HepG2 (cell line): ENCODE measurements around the gene UCK2. TPM values are rescaled to one million over a fixed set of nuclear protein-coding genes. Genes with fewer than 3 reads are reported as not detected.
A peak's percentile ranks its signal among the peaks of the same experiment; 100 is the strongest.

ENCODE experiments used
- ATAC-seq: fragments of 200-7000 bp; cut with Tn5 transposase; 3 replicates; pipeline ENCODE4 v1.9.1; 2020; ENCODE audit warnings: mild to moderate bottlenecking, moderate library complexity
- BruUV-seq: library from RNA; stranded (reverse); fragments of 400-500 nt; replicated peaks from 2 replicates; lab custom pipeline; 2021; lab: Mats Ljungman, UMichigan
- CTCF ChIA-PET: fragments of 300-600 bp; formaldehyde crosslinking; extraction: SDS; loops from one replicate; lab custom pipeline; 2021; ENCODE audit warnings: low total read pairs, inconsistent platforms, low intra/inter-chr PET ratio; lab: Yijun Ruan, JAX
- POLR2A ChIA-PET: fragments of 350-600 bp; sonication (Branson Sonifier 250); formaldehyde crosslinking; loops from one replicate; lab custom pipeline; 2020; ENCODE audit warnings: antibody characterized with exemption, inconsistent platforms; lab: Yijun Ruan, JAX
- DNase-seq: peaks from one replicate; pipeline ENCODE4 v3.0.0-alpha.2; 2015; ENCODE audit warnings: low spot score
- FAIRE-seq: peaks from 3 replicates; lab custom pipeline; 2011; peaks lifted over from hg19 to GRCh38; lab: Jason Lieb, UNC
- H2AFZ ChIP-seq: one replicate; pipeline ENCODE4 v1.6.1; 2011; ENCODE audit warnings: low read length, inconsistent platforms
- H3K27ac ChIP-seq: fragments of 300-600 bp; 3 replicates; pipeline ENCODE4 v1.8.0; 2011; ENCODE audit warnings: mixed run types, mild to moderate bottlenecking, mixed read lengths, low read length, inconsistent platforms; ENCODE audit not compliant: insufficient read depth; ENCODE audit errors: extremely low read length
- H3K27me3 ChIP-seq, 2 experiments: fragments of 200-600 bp in 1 of 2; 2 replicates in 1 of 2; 3 replicates in 1 of 2; pipeline versions ENCODE4 v1.6.0 to v1.8.0; 2011; ENCODE audit warnings: low read length in 2 of 2, mild to moderate bottlenecking in 2 of 2, moderate library complexity in 2 of 2, inconsistent platforms in 1 of 2; ENCODE audit not compliant: insufficient read depth in 2 of 2, control insufficient read depth in 1 of 2
- H3K36me3 ChIP-seq, 2 experiments: fragments of 200-600 bp in 1 of 2; replicated peaks in 1 of 2; 2 replicates in 1 of 2; 3 replicates in 1 of 2; pipeline versions ENCODE4 v1.5.1 to v1.8.0; 2011; ENCODE audit warnings: low read length in 2 of 2, inconsistent platforms in 1 of 2; ENCODE audit not compliant: insufficient read depth in 2 of 2, control insufficient read depth in 1 of 2
- H3K4me1 ChIP-seq: 2 replicates; pipeline ENCODE4 v1.5.1; 2012; ENCODE audit warnings: low read length, inconsistent platforms; ENCODE audit not compliant: insufficient read depth
- H3K4me2 ChIP-seq: 2 replicates; pipeline ENCODE4 v1.6.0; 2011; ENCODE audit warnings: low read depth, low read length, inconsistent platforms
- H3K4me3 ChIP-seq, 3 experiments: fragments of 200-600 bp in 1 of 3; sonication (generic), shearing (Covaris generic) in 1 of 3; replicated peaks in 1 of 3; 2 replicates each; pipeline ENCODE4 v1.5.1; 2011 to 2016; ENCODE audit warnings: low read length in 3 of 3, inconsistent platforms in 2 of 3, low read depth in 2 of 3, mild to moderate bottlenecking in 2 of 3, control low read depth in 1 of 3, mixed read lengths in 1 of 3; ENCODE audit not compliant: insufficient read depth in 1 of 3
- H3K79me2 ChIP-seq: one replicate; pipeline ENCODE4 v1.6.1; 2011; ENCODE audit warnings: low read length, inconsistent platforms; ENCODE audit not compliant: insufficient read depth
- H3K9ac ChIP-seq: 2 replicates; pipeline ENCODE4 v1.6.0; 2011; ENCODE audit warnings: mild to moderate bottlenecking, low read depth, low read length, inconsistent platforms; ENCODE audit not compliant: insufficient read depth
- H3K9me3 ChIP-seq: 2 replicates; pipeline ENCODE4 v1.5.1; 2012; ENCODE audit warnings: mild to moderate bottlenecking, low read length
- H4K20me1 ChIP-seq: 2 replicates; pipeline ENCODE4 v1.6.0; 2011; ENCODE audit warnings: inconsistent platforms, mild to moderate bottlenecking, low read length, moderate library complexity; ENCODE audit not compliant: insufficient read depth
- EHMT2 ChIP-seq: fragments of 200-600 bp; sonication (generic); IDR thresholded peaks from 2 replicates; pipeline ENCODE4 v1.7.0; 2017; ENCODE audit warnings: antibody characterized with exemption, low read depth, low read length, borderline replicate concordance
- HNF4A ChIP-seq: sonication (generic); formaldehyde crosslinking; IDR thresholded peaks from 2 replicates; pipeline ENCODE4 v1.4.0; 2020; ENCODE audit warnings: missing genetic modification reagents
- KAT2B ChIP-seq: fragments of 150-350 bp; IDR thresholded peaks from 2 replicates; pipeline ENCODE4 v1.6.1; 2014; ENCODE audit warnings: low read depth, low read length, borderline replicate concordance
- KDM5B ChIP-seq: sonication (generic); formaldehyde crosslinking; IDR thresholded peaks from 2 replicates; pipeline ENCODE4 v1.4.0; 2020; ENCODE audit warnings: missing genetic modification reagents, mild to moderate bottlenecking, borderline replicate concordance
- KLF15 ChIP-seq: sonication (generic); formaldehyde crosslinking; IDR thresholded peaks from 2 replicates; pipeline ENCODE4 v1.8.1; 2023; ENCODE audit warnings: borderline replicate concordance, mild to moderate bottlenecking, inconsistent platforms, missing genetic modification reagents, mixed read lengths
- NFKB2 ChIP-seq: sonication (generic); formaldehyde crosslinking; IDR thresholded peaks from 2 replicates; pipeline ENCODE4 v1.4.0; 2020; ENCODE audit warnings: missing genetic modification reagents, borderline replicate concordance
- PRDM15 ChIP-seq: sonication (generic); formaldehyde crosslinking; IDR thresholded peaks from 2 replicates; pipeline ENCODE4 v1.4.0; 2020; ENCODE audit warnings: missing genetic modification reagents
- ZNF317 ChIP-seq: sonication (generic); formaldehyde crosslinking; IDR thresholded peaks from 2 replicates; pipeline ENCODE4 v1.5.0; 2020; ENCODE audit warnings: mild to moderate bottlenecking, missing genetic modification reagents
- WGBS: methylation state at CpG from one replicate; pipeline ENCODE4 v1.1.6; 2017; ENCODE audit warnings: low lambda C conversion rate; 5-methylcytosine and 5-hydroxymethylcytosine counted together
- in situ Hi-C: cut with HindIII; loops from 2 replicates; pipeline ENCODE4 v1.10.0; 2017; ENCODE audit warnings: low pct_unique_long_range_greater_than_20kb; ENCODE audit not compliant: extremely low pct_ligation_motif_present
- intact Hi-C: fragments of 100-400 bp; cut with micrococcal nuclease; formaldehyde crosslinking; loops from one replicate; pipeline ENCODE4 v1.10.0; 2022; ENCODE audit not compliant: unreplicated experiment
- polyA plus RNA-seq, 8 experiments: library from polyadenylated mRNA; depleted of rRNA in 3 of 8; stranded (reverse) in 7 of 8; unstranded in 1 of 8; fragments of >200 nt; fragmentation: Illumina TruSeq in 4 of 8; extraction: Trizol in 4 of 8; gene quantifications; 2 replicates each; pipeline versions ENCODE4 v1.2.1 to v1.2.3, GENCODE V29; 2011 to 2016; ENCODE audit warnings: low read depth in 4 of 8, missing spikeins in 1 of 8, mixed read lengths in 1 of 8; ENCODE audit not compliant: insufficient read depth in 1 of 8
- total RNA-seq, 5 experiments: library from RNA; depleted of rRNA; stranded (reverse); fragments of >200 nt; fragmentation: Illumina TruSeq; extraction: Trizol; gene quantifications; 2 replicates each; pipeline ENCODE4 v1.2.3, GENCODE V29; 2016; ENCODE audit warnings: low read depth in 1 of 5
- TF ChIP-seq, protein P1 (sequence below): sonication (generic); formaldehyde crosslinking; conservative IDR thresholded peaks from 2 replicates; pipeline ENCODE4 v1.8.1; 2023; ENCODE audit warnings: missing genetic modification reagents

The UCK2 gene
- total and polyA plus RNA-seq, 2 of the 13 experiments (the other 11 are each of a cell fraction or from before 2014, with no cell fraction given) = 64.3 to 78.0 TPM

DNA sequence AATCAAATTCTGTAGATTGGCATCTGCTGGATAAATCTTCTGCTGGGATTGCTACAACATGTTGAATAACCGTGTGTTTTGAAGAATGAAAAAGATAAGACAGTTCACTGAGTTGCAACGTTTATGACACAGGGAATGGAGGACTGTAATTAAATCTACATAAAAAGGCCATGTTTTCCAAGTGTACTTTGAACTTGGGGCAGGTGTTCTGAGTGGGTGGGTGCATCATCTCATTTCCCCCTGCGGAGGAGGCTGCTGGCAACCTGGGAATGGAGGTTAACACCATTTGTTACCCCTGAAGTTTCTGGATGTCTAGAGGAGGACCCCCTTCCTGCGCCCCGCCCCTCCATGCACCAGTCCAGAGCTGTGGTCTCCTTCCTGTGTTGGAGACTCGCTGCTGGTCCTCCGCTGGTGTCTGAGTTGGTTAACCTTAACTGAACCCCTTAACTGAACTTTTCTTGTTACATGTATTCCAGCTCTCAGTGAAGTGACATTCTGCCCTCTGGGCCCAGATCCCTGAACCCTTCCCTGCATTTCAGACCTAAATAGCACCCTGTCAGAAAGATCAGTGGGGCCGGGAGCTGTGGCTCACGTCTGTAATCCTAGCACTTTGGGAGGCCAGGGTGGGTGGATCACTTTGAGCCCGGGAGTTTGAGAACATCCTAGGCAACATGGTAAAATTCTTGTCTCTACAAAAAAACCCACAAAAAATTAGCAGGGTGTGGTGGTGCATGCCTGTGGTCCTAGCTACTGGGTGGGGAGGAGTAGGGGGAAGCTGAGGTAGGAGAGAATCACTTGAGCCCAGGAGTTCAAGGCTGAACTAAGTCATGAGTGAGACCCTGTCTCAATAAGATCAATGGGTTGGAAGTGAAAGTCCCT, 31.8 kb downstream of the UCK2 start:
- Histone ChIP-seq H4K20me1 (peaks cover 49% of the 10 kb centered on the region), H3K27me3 (no peaks in the 10 kb centered on the region), H3K9ac (no peak overlapping the region), H3K4me3 (no peak overlapping the region), H3K36me3 (peaks cover 0 to 2% of the 10 kb centered on the region in 2 experiments; a peak in 1 of 5 replicates), H3K9me3 (no peaks in the 10 kb centered on the region), H3K4me2 (peak overlapping the region; percentile 51; the same call in 1 of the 2 replicates), H3K4me1 (peaks cover 55% of the 10 kb centered on the region), H3K27ac (peak overlapping the region; percentile 55), H2AFZ (no peak overlapping the region), H3K79me2 (peaks cover 92% of the 10 kb centered on the region)
- in situ Hi-C loops = no loop called here
- BruUV-seq = no TSS peak
- DNase-seq (no peak), FAIRE-seq (no peak), ATAC-seq (no peak)
- WGBS = 79% methylated on average over 10 of the region's 10 CpGs
- intact Hi-C loops = no loop called here
- POLR2A ChIA-PET = interaction anchor here (1.1 to 3.4 kb wide), 3 partner anchors 30 to 161 kb away, joined by 4 to 12 read pairs (median 4); partner anchors contain the start of gene ALDH9A1
- CTCF ChIA-PET = no interaction called here
- TF ChIP-seq KAT2B = no peak

DNA sequence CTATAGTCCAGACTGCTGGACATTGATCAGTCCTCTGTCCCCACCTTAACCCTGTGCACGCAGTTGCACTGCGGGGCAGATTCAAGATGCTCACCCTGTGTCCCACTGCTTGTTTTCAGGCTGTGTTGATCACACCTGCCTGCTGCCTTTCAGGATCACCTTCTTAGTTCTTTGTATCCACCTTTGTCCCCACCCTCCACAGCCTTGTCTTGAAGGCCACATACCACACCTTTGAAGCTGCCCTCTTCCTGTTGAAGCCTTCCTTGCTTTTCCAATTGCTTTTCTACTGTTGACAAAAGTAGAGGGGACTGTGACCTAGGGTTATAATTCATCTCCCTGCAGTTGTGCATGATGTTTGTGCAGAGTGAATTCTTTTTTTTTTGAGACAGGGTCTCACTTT, 32.7 kb downstream of the UCK2 start:
- intact Hi-C loops = no loop called here
- CTCF ChIA-PET = no interaction called here
- H3K79me2 ChIP-seq = peaks cover 91% of the 10 kb centered on the region

More for the DNA sequence above, 32.7 kb downstream of the UCK2 start:
- DNase-seq (no peak), FAIRE-seq (no peak), ATAC-seq (no peak)
- peaks cover 0 to 2% of the 10 kb centered on the region in 2 experiments; a peak in 1 of 5 replicates for H3K36me3 ChIP-seq
- in situ Hi-C loops = no loop called here
- no peak overlapping the region for H3K4me2 ChIP-seq
- H3K9ac ChIP-seq = no peak overlapping the region
- no peak overlapping the region for H3K4me3 ChIP-seq
- H2AFZ ChIP-seq = no peak overlapping the region
- POLR2A ChIA-PET = no interaction called here
- no peaks in the 10 kb centered on the region for H3K27me3 ChIP-seq
- peak overlapping the region; percentile 40 for H3K27ac ChIP-seq
- H3K9me3 ChIP-seq = no peaks in the 10 kb centered on the region
- 95% methylated on average over 2 of the region's 2 CpGs for WGBS
- peaks cover 46% of the 10 kb centered on the region for H4K20me1 ChIP-seq
- H3K4me1 ChIP-seq = peaks cover 53% of the 10 kb centered on the region
- no TSS peak for BruUV-seq
- TF ChIP-seq KDM5B (CRISPR knock-in tag) (no peak), KLF15 (no peak), PRDM15 (CRISPR knock-in tag) (no peak), ZNF317 (no peak), EHMT2 (no peak), NFKB2 (no peak), HNF4A (CRISPR knock-in tag) (0 out of 2 replicates have a peak, but pooled peaks have one; percentile 17)
- TF ChIP-seq, protein P1, sequence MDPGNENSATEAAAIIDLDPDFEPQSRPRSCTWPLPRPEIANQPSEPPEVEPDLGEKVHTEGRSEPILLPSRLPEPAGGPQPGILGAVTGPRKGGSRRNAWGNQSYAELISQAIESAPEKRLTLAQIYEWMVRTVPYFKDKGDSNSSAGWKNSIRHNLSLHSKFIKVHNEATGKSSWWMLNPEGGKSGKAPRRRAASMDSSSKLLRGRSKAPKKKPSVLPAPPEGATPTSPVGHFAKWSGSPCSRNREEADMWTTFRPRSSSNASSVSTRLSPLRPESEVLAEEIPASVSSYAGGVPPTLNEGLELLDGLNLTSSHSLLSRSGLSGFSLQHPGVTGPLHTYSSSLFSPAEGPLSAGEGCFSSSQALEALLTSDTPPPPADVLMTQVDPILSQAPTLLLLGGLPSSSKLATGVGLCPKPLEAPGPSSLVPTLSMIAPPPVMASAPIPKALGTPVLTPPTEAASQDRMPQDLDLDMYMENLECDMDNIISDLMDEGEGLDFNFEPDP (CRISPR knock-in tag) = no peak
